ENCODE results near the gene NGB. TPM values are rescaled to one million over a fixed set of nuclear protein-coding genes. Genes with fewer than 3 reads are reported as not detected.

The NGB gene
- total RNA-seq, 2 donors from 2014 or later: not detected

DNA sequence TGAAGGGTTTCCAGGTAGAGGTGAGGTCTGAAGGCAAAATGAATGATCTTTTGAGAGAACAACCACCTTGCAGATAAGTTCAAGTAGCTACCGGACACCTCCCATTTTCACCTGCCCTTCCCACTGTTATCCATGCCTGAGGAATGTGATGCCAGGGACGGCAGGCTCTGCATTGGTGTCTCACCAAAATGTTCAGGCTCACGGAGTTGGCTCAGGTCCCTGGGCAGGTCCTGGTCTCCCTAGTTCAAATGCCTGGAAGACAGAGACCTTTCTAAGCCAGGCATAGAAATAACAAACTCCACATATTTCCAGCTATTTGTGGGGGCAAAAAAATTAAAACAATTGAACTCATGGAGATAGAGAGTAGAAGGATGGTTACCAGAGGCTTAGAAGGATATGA is 53.5 kb downstream of the NGB start:
- Histone ChIP-seq H3K36me3 (ENCODE audit: control insufficient read depth, insufficient read depth, low read length) (no peaks in the 10 kb centered on the region), H3K27me3 (ENCODE audit: control insufficient read depth, insufficient read depth, low read length, poor library complexity, severe bottlenecking) (peaks cover 20% of the 10 kb centered on the region), H3K9me3 (ENCODE audit: control insufficient read depth, low read length) (no peaks in the 10 kb centered on the region), H3K9ac (ENCODE audit: extremely low read depth, low read length, poor library complexity, severe bottlenecking) (no peak overlapping the region), H3K4me3 (ENCODE audit: low read length) (no peak overlapping the region), H3K27ac (ENCODE audit: low read depth, low read length) (no peak overlapping the region), H3K4me1 (ENCODE audit: control insufficient read depth, insufficient read depth, low read length) (peaks cover 4% of the 10 kb centered on the region)
- Mint-ChIP-seq H3K9me3 (no peaks in the 10 kb centered on the region), H3K27ac (no peak overlapping the region), H3K27me3 (ENCODE audit: insufficient read depth) (peaks cover 42% of the 10 kb centered on the region), H3K36me3 (ENCODE audit: low read depth) (no peaks in the 10 kb centered on the region), H3K4me1 (peaks cover 17% of the 10 kb centered on the region), H3K4me3 (no peak overlapping the region)
- no peak for DNase-seq
- 75 to 89% methylated on average over 3 of the region's 3 CpGs for WGBS, 2 experiments (ENCODE audit: insufficient coverage in 1 of 2, insufficient read length in 1 of 2)
- TF ChIP-seq, protein P1, sequence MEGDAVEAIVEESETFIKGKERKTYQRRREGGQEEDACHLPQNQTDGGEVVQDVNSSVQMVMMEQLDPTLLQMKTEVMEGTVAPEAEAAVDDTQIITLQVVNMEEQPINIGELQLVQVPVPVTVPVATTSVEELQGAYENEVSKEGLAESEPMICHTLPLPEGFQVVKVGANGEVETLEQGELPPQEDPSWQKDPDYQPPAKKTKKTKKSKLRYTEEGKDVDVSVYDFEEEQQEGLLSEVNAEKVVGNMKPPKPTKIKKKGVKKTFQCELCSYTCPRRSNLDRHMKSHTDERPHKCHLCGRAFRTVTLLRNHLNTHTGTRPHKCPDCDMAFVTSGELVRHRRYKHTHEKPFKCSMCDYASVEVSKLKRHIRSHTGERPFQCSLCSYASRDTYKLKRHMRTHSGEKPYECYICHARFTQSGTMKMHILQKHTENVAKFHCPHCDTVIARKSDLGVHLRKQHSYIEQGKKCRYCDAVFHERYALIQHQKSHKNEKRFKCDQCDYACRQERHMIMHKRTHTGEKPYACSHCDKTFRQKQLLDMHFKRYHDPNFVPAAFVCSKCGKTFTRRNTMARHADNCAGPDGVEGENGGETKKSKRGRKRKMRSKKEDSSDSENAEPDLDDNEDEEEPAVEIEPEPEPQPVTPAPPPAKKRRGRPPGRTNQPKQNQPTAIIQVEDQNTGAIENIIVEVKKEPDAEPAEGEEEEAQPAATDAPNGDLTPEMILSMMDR (conservative IDR thresholded peaks at IDR 0.05): no peak

Small RNA genes within 50 kb of the gene (microRNA-seq; reads per million reads assigned to microRNA genes)
- gene MIR1260A (ENCODE audit: borderline microRNAs expressed): not detected

Other genes with a start within 250 kb of the NGB start
- 10 to 100 TPM; 34.2 to 44.3 TPM for gene IRF2BPL, start 242.5 kb downstream of the NGB start, total RNA-seq
- gene CIPC, start 172.9 kb downstream of the NGB start, total RNA-seq: 10 to 100 TPM; 16.2 to 22.5 TPM
- 1 to 10 TPM in 1 of 2 donors, under 1 TPM in 1; 0.38 to 1.7 TPM for gene ZDHHC22, start 129.4 kb downstream of the NGB start, total RNA-seq
- 1 to 10 TPM; 1.1 to 1.6 TPM for gene TMEM63C, start 89.4 kb downstream of the NGB start, total RNA-seq
- 10 to 100 TPM; 58.5 to 70.6 TPM for gene POMT2, start 49.7 kb upstream of the NGB start, total RNA-seq
- gene GSTZ1, start 49.8 kb upstream of the NGB start, total RNA-seq: 10 to 100 TPM; 38.3 to 40.4 TPM
- 10 to 100 TPM; 20.5 to 27.6 TPM for gene TMED8, start 105.9 kb upstream of the NGB start, total RNA-seq
- gene SAMD15, start 106.2 kb upstream of the NGB start, total RNA-seq: 1 to 10 TPM; 4.3 to 5.5 TPM
- gene NOXRED1, start 152.3 kb upstream of the NGB start, total RNA-seq: under 1 TPM; 0.49 to 0.92 TPM
- 10 to 100 TPM; 26.7 to 29.8 TPM for gene VIPAS39, start 186.4 kb upstream of the NGB start, total RNA-seq
- gene AHSA1, start 186.9 kb upstream of the NGB start, total RNA-seq: 100 to 1,000 TPM; 151 to 178 TPM
- 1 to 10 TPM; 1.3 to 1.6 TPM for gene ISM2, start 227.6 kb upstream of the NGB start, total RNA-seq

All from endodermal cell (in vitro differentiated cells).